Measurements from ENCODE around the gene GSTM2. TPM values are rescaled to one million over a fixed set of nuclear protein-coding genes. Genes with fewer than 3 reads are reported as not detected.

Gene GSTM2
- total and polyA plus RNA-seq, 11 donors: 20.5 to 101 (median 62.3) TPM

GRCh38 chr1:109620401-109620791 lies 47.5 kb upstream of the GSTM2 start:
- 0 to 2% (median 0%) methylated on average over 6 to 9 of the region's 9 CpGs for WGBS, 4 donors
- Histone ChIP-seq H3K4me3 (peak overlapping the region; percentile 46 to 86 (median 68)), H3K36me3 (no peaks in the 10 kb centered on the region), H3K9me3 (no peaks in the 10 kb centered on the region), H3K27ac (peak overlapping the region; percentile 28 to 96 (median 80)), H3K4me1 (peaks cover 0 to 89% (median 34%) of the 10 kb centered on the region in 12 donors), H3K27me3 (no peaks in the 10 kb centered on the region)
- no peak for TF ChIP-seq POLR2A (IDR thresholded peaks at IDR 0.05)
- TF ChIP-seq, protein P1, sequence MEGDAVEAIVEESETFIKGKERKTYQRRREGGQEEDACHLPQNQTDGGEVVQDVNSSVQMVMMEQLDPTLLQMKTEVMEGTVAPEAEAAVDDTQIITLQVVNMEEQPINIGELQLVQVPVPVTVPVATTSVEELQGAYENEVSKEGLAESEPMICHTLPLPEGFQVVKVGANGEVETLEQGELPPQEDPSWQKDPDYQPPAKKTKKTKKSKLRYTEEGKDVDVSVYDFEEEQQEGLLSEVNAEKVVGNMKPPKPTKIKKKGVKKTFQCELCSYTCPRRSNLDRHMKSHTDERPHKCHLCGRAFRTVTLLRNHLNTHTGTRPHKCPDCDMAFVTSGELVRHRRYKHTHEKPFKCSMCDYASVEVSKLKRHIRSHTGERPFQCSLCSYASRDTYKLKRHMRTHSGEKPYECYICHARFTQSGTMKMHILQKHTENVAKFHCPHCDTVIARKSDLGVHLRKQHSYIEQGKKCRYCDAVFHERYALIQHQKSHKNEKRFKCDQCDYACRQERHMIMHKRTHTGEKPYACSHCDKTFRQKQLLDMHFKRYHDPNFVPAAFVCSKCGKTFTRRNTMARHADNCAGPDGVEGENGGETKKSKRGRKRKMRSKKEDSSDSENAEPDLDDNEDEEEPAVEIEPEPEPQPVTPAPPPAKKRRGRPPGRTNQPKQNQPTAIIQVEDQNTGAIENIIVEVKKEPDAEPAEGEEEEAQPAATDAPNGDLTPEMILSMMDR (IDR thresholded peaks at IDR 0.05): no peak
- intact Hi-C loops (cut with DNase I): loop anchor here in 2 of 10 donors (2.0 to 5.0 kb wide), 2 partner anchors 73 to 74 kb away; partner anchors contain the start of gene GNAI3 (in 1 of the 2)
- peak in 2 of 5 donors; percentile 58 to 66 for DNase-seq
- peak; percentile 3 to 50 (median 33) for ATAC-seq

GRCh38 chr1:109620841-109621286 lies 47.0 kb upstream of the GSTM2 start:
- intact Hi-C loops (cut with DNase I): loop anchor here in 2 of 10 donors (2.0 to 5.0 kb wide), 2 partner anchors 74 kb away; partner anchors contain the start of gene GNAI3 (in 1 of the 2)
- WGBS, 4 donors: 1 to 4% (median 2%) methylated on average over 6 to 18 of the region's 18 CpGs
- Histone ChIP-seq H3K27ac (peak overlapping the region; percentile 28 to 96 (median 80)), H3K9me3 (no peaks in the 10 kb centered on the region), H3K4me1 (peaks cover 0 to 84% (median 34%) of the 10 kb centered on the region in 12 donors), H3K4me3 (peak overlapping the region; percentile 46 to 86 (median 68)), H3K27me3 (no peaks in the 10 kb centered on the region), H3K36me3 (peaks cover 0 to 2% (median 0%) of the 10 kb centered on the region in 9 donors)
- DNase-seq (peak; percentile 93 to 97 (median 96)), ATAC-seq (peak; percentile 67 to 87 (median 79))
- no peak for TF ChIP-seq POLR2A (IDR thresholded peaks at IDR 0.05)
- TF ChIP-seq, protein P1 (IDR thresholded peaks at IDR 0.05): no peak

GRCh38 chr1:109621379-109622136 lies 46.3 kb upstream of the GSTM2 start:
- H3K4me3 ChIP-seq: peak overlapping the region in 11 of 12 donors; percentile 50 to 86 (median 72)
- TF ChIP-seq, protein P1 (IDR thresholded peaks at IDR 0.05): no peak
- TF ChIP-seq POLR2A (IDR thresholded peaks at IDR 0.05): no peak
- H3K36me3 ChIP-seq: peaks cover 0 to 9% (median 2%) of the 10 kb centered on the region in 9 donors
- peaks cover 0 to 77% (median 34%) of the 10 kb centered on the region in 12 donors for H3K4me1 ChIP-seq
- H3K9me3 ChIP-seq: no peaks in the 10 kb centered on the region
- intact Hi-C loops (cut with DNase I): loop anchor here in 2 of 10 donors (2.0 to 5.0 kb wide), 2 partner anchors 74 to 75 kb away; partner anchors contain the start of gene GNAI3 (in 1 of the 2)
- ATAC-seq (no peak), DNase-seq (no peak)
- H3K27ac ChIP-seq: peak overlapping the region in 8 of 12 donors; percentile 71 to 96 (median 84)
- 57 to 70% (median 59%) methylated on average over 13 of the region's 13 CpGs for WGBS, 4 donors
- no peaks in the 10 kb centered on the region for H3K27me3 ChIP-seq

Measured in heart left ventricle (tissue), 16 donors.